ENCODE data around the gene TMEM183A. TPM values are rescaled to one million over a fixed set of nuclear protein-coding genes. Genes with fewer than 3 reads are reported as not detected.

TMEM183A gene
- total RNA-seq, 3 donors from 2014 or later: 85.9 to 113 (median 94.1) TPM

DNA sequence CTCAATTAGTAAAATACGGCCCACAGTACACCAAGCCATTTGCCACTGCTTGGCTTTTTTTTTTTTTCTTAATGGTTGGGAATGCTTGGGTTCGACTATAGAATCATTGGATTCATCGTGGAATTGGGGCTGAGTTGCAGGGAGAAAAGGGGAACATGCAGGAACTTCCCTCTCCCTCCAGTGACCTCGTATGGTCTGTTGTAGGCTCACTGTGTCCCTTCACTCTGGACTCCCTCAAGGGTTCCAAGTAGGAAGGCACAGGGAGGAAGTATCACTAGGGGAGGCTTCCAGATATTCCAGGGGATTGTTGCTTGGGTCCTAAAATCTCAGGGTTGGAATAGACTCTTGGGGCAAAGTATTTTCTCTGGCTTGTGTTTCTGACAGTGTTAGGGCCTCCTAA lies 43.7 kb downstream of the TMEM183A start:
- no peak for DNase-seq (ENCODE audit: low spot score in 2 of 2)
- Histone ChIP-seq H3K9me3 (no peaks in the 10 kb centered on the region), H3K36me3 (no peaks in the 10 kb centered on the region), H3K4me3 (no peak overlapping the region), H3K4me1 (no peaks in the 10 kb centered on the region), H3K27me3 (no peaks in the 10 kb centered on the region), H3K27ac (no peak overlapping the region)
- TF ChIP-seq POLR2AphosphoS5 (IDR thresholded peaks at IDR 0.05) (no peak), POLR2A (IDR thresholded peaks at IDR 0.05) (no peak)
- TF ChIP-seq, protein P1, sequence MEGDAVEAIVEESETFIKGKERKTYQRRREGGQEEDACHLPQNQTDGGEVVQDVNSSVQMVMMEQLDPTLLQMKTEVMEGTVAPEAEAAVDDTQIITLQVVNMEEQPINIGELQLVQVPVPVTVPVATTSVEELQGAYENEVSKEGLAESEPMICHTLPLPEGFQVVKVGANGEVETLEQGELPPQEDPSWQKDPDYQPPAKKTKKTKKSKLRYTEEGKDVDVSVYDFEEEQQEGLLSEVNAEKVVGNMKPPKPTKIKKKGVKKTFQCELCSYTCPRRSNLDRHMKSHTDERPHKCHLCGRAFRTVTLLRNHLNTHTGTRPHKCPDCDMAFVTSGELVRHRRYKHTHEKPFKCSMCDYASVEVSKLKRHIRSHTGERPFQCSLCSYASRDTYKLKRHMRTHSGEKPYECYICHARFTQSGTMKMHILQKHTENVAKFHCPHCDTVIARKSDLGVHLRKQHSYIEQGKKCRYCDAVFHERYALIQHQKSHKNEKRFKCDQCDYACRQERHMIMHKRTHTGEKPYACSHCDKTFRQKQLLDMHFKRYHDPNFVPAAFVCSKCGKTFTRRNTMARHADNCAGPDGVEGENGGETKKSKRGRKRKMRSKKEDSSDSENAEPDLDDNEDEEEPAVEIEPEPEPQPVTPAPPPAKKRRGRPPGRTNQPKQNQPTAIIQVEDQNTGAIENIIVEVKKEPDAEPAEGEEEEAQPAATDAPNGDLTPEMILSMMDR (IDR thresholded peaks at IDR 0.05): no peak
- intact Hi-C loops (cut with DNase I; ENCODE audit: low total_unique reads): no loop called here

DNA sequence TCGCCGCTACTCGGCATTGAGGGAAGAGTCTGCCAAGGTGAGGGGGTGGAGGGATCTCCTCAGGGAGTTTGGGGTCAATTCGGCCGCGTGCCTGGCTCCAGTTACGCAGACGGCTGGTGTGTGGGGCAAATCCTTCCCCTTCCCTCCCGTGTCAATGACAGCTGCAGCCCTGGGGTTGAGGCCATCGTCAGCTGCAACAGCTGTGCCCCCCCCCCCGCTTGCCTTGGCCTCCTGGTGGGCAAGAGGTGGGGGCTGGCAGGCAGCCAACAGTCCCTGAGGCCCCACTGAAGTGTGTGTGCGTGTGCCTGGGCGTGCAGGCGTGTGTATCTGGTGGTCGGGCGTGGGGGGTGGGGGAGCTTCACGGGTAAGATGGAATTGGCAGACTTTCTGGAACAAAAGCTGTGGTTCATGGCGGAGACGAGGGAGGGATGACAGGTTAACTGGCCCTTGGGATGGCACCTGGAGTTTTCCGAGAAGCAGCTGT lies 44.7 kb downstream of the TMEM183A start:
- Histone ChIP-seq H3K4me1 (no peaks in the 10 kb centered on the region), H3K27me3 (no peaks in the 10 kb centered on the region), H3K27ac (no peak overlapping the region), H3K4me3 (no peak overlapping the region), H3K36me3 (no peaks in the 10 kb centered on the region), H3K9me3 (no peaks in the 10 kb centered on the region)
- DNase-seq (ENCODE audit: low spot score in 2 of 2): no peak
- intact Hi-C loops (cut with DNase I; ENCODE audit: low total_unique reads): no loop called here
- TF ChIP-seq POLR2A (IDR thresholded peaks at IDR 0.05) (no peak), POLR2AphosphoS5 (IDR thresholded peaks at IDR 0.05) (no peak)
- TF ChIP-seq, protein P1 (IDR thresholded peaks at IDR 0.05): no peak

DNA sequence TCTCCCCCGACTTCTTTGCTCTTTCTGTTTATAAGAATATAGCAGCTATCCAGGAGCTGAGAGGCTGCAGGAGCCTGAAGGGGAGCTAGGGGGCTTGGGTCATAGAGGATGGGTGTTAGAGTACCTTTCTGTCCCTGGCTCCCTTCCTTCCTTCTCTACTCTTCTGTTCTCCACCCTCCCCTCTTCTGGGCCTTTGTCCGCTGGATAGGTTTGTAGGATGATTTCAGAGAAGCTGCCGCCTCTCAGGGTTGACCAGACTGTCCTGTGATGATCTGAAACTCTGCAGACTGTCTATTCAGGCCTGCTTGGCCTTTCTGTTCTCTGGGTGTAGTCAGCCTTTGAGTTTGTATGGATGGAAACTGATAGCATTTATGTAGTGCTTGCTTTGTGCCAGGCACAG lies 45.4 kb downstream of the TMEM183A start:
- Histone ChIP-seq H3K9me3 (no peaks in the 10 kb centered on the region), H3K27me3 (no peaks in the 10 kb centered on the region), H3K27ac (no peak overlapping the region), H3K36me3 (no peaks in the 10 kb centered on the region), H3K4me3 (no peak overlapping the region), H3K4me1 (no peaks in the 10 kb centered on the region)
- intact Hi-C loops (cut with DNase I; ENCODE audit: low total_unique reads): no loop called here
- DNase-seq (ENCODE audit: low spot score in 2 of 2): no peak
- TF ChIP-seq POLR2A (IDR thresholded peaks at IDR 0.05) (no peak), POLR2AphosphoS5 (IDR thresholded peaks at IDR 0.05) (no peak)
- TF ChIP-seq, protein P1 (IDR thresholded peaks at IDR 0.05): no peak

DNA sequence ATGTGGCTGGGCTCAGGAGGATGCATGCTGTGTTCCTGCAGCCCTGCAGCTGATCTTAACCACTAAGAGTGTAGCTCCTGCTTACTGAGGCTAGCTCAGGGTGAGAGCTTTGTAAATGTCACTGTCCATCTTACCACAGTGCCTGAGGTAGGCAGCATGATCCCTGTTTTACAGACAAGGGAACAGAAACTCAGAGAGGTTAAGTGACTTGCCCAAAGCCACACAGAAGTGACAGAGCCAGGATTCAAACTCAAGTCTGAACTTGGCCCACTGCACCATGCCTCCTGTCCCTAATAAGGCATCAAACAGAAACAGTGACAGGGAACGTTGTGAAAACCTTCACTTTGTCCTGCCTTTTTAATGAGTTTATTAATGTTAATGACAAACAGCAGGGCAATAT lies 47.0 kb downstream of the TMEM183A start:
- Histone ChIP-seq H3K27me3 (no peaks in the 10 kb centered on the region), H3K4me3 (no peak overlapping the region), H3K4me1 (no peaks in the 10 kb centered on the region), H3K9me3 (no peaks in the 10 kb centered on the region), H3K36me3 (no peaks in the 10 kb centered on the region), H3K27ac (no peak overlapping the region)
- TF ChIP-seq POLR2A (IDR thresholded peaks at IDR 0.05): no peak
- TF ChIP-seq, protein P1 (IDR thresholded peaks at IDR 0.05): no peak
- TF ChIP-seq POLR2AphosphoS5 (IDR thresholded peaks at IDR 0.05): no peak
- intact Hi-C loops (cut with DNase I; ENCODE audit: low total_unique reads): no loop called here
- DNase-seq (ENCODE audit: low spot score in 2 of 2): no peak

DNA sequence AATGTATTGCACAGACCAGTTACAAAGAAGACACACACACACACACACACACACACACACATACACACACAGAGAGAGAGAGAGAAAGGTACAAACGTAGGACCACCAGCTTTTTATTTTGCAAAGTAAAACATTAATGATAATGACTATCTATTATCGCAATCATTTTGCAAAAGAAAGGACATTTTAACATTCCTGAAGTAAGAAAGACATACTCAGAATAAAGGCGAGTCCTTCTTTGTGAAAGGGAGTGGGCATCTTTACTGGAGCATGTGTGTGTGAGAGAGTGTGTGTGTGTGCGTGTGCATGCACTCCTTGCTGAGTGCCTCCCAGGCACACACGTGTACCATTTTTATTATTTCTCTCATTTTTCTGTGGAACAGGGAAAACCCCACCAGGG lies 47.5 kb downstream of the TMEM183A start:
- Histone ChIP-seq H3K4me3 (no peak overlapping the region), H3K27ac (no peak overlapping the region), H3K36me3 (no peaks in the 10 kb centered on the region), H3K9me3 (no peaks in the 10 kb centered on the region), H3K27me3 (no peaks in the 10 kb centered on the region), H3K4me1 (no peaks in the 10 kb centered on the region)
- no peak for TF ChIP-seq POLR2A (IDR thresholded peaks at IDR 0.05)
- TF ChIP-seq POLR2AphosphoS5 (IDR thresholded peaks at IDR 0.05): no peak
- TF ChIP-seq, protein P1 (IDR thresholded peaks at IDR 0.05): no peak
- intact Hi-C loops (cut with DNase I; ENCODE audit: low total_unique reads): no loop called here
- no peak for DNase-seq (ENCODE audit: low spot score in 2 of 2)

Measured in breast epithelium (tissue), 4 donors.